GM12891 (cell line): ENCODE results near the gene XPO4.

Source experiments
- DNase-seq: peaks from one replicate; pipeline ENCODE4 v3.0.0; 2011; ENCODE audit warnings: low spot score; ENCODE audit not compliant: insufficient read length
- FAIRE-seq: peaks from 2 replicates; lab custom pipeline; 2011; peaks lifted over from hg19 to GRCh38; lab: Jason Lieb, UNC
- PAX5 ChIP-seq: IDR thresholded peaks from 2 replicates; pipeline ENCODE4 v1.6.1; 2011; ENCODE audit warnings: low read length, moderate library complexity, mild to moderate bottlenecking; ENCODE audit not compliant: insufficient read depth, severe bottlenecking
- POLR2A ChIP-seq: IDR thresholded peaks from 2 replicates; pipeline ENCODE4 v1.6.1; 2011; ENCODE audit warnings: low read depth, low read length, control low read depth
- POLR2AphosphoS5 ChIP-seq: IDR thresholded peaks from 2 replicates; pipeline ENCODE4 v1.6.1; 2011; ENCODE audit warnings: low read depth, low read length, control low read depth
- POU2F2 ChIP-seq: IDR thresholded peaks from 2 replicates; pipeline ENCODE4 v1.6.1; 2011; ENCODE audit warnings: low read depth, mild to moderate bottlenecking, control low read depth, low read length, moderate library complexity
- SPI1 ChIP-seq: IDR thresholded peaks from 2 replicates; pipeline ENCODE4 v1.6.1; 2011; ENCODE audit warnings: low read depth, low read length, control low read depth
- TAF1 ChIP-seq: IDR thresholded peaks from 2 replicates; pipeline ENCODE4 v1.6.1; 2011; ENCODE audit warnings: low read depth, low read length, control low read depth

XPO4 gene

DNA sequence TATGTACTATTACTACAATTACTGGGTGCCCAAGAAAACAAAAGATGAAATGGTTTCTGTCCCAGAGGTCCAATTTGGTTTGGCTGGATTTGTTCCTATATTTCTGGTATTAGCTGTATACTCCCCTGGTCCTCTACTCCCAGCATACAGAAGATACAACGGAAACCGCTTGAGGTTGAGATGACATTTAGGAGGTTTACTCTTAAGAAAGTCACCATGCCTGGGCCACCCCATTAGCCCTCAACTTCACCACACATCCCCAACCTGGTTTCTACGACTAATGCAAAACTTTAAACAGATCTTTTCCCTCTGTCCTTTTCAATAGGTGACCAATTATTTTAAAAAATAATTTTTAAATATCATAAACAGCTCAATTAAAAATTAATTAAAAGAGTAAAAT, 82.8 kb downstream of the XPO4 start:
- no peak for DNase-seq
- FAIRE-seq, result no peak
- no peak for TF ChIP-seq POU2F2
- TF ChIP-seq POLR2AphosphoS5, result no peak

DNA sequence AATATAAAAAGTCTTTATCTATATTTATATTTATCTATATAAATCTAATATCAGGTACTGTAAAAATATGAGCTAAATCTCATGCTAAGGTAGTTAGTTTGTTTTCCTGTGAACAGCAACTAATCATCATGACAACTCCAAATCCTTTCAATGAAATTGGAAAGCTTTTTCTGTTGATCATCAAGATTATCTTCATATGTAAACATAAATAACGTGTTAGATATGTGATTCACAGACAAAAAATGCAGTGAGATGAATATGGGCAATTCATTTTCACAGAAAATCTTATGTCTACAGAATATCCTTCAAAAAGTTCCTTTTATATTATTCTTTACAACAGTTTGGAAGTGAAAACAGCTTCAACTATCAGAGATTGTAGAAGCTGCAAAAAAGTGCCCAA, 87.1 kb downstream of the XPO4 start:
- FAIRE-seq, result no peak
- no peak for DNase-seq
- TF ChIP-seq SPI1, result no peak
- TF ChIP-seq PAX5, result no peak
- no peak for TF ChIP-seq POLR2AphosphoS5
- TF ChIP-seq POU2F2, result no peak
- no peak for TF ChIP-seq POLR2A

DNA sequence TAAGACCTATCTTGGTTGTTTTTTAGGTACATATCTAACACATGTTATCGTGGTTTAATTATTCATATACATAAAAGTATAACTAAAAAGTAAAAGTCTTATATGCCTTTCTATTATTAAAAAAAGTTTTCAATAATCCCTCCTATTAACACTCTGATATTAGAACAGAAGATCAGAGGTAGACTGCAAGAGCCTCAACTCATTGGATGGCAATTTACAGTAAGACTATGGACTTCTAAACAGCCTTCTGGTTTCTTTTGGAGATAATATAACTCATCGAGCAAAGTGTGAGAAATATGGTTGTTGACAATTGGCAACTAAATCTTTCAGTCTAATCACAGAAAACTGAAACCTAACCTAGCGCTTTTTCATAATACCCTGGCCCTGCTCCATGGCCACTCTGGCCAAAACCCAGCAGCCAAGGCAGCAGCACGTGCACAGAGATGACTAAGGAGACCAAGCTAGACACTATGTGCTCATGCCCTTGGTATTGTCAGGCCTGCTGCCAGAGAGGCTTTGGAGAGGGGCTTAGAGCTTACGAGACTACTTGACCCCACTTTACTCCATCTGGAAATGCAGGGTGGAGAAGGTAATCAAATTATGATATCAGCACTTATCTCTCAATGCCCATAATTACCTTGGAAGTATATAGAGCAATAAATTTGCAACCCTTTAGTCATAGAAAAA, 88.2 kb downstream of the XPO4 start:
- peak; percentile 58 for FAIRE-seq
- no peak for DNase-seq
- TF ChIP-seq POLR2A (no peak), TAF1 (no peak)

DNA sequence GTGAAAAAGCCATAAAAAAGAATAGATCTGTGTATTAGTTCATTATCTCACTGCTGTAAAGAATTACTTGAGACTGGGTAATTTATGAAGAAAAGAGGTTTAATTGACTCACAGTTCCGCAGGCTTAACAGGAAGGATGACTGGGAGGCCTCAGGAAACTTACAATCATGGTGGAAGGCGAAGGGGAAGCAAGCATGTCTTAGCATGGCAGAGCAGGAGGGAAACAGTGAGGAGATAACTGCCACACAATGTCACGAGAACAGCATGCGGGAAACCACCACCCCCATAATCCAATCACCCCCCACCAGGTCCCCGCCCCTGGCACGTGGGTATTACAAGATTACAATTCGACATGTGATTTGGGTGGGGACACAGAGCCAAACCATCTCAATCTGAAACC, 89.7 kb downstream of the XPO4 start:
- no peak for TF ChIP-seq SPI1
- no peak for TF ChIP-seq PAX5
- no peak for TF ChIP-seq TAF1
- no peak for TF ChIP-seq POLR2AphosphoS5
- no peak for TF ChIP-seq POU2F2
- DNase-seq, result no peak
- FAIRE-seq, result no peak

DNA sequence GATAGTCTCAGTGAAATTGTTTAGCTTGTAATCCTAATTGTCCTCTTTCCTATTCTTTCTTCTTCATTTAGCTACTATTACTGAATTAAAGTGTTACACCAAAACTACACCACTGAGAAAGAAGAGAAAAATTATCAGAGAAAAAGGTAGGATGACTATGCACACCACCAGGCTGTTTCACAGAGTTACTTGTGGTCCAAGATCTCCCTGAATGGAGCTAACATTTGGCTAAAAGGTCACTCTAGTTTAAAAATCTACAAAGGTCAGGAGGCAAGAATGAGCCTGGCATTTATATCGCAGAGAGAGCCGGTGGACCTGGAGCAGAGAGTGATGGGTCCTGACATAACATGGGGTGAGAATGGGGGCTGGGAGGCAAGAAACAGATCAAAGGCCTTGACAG, 91.7 kb downstream of the XPO4 start:
- DNase-seq (no peak), FAIRE-seq (no peak)
- TF ChIP-seq POLR2AphosphoS5, result no peak
- no peak for TF ChIP-seq PAX5
- TF ChIP-seq SPI1, result no peak
- TF ChIP-seq POLR2A, result no peak
- no peak for TF ChIP-seq TAF1
- no peak for TF ChIP-seq POU2F2

DNA sequence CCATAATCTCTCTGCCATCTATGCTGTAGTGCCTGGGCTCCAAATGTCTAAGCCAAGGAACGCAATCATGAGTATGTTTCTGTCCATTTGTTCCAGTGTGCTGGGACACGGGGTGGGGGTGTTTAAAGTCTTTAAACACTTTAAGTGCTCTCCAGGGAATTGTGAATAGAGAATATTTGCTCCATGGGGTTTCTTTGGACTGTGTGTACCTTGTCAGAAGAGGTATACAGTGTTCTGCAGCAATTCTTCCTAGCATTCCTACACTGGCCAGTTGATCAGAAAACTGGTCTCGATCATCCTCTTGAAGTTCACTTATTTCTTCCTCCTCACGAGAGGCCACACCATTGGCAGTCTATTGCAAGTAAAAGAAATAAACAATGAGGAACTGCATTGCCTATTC, 93.7 kb downstream of the XPO4 start:
- FAIRE-seq, result no peak
- TF ChIP-seq PAX5 (no peak), POLR2A (no peak), POU2F2 (no peak), SPI1 (no peak), POLR2AphosphoS5 (no peak), TAF1 (no peak)
- DNase-seq, result no peak

DNA sequence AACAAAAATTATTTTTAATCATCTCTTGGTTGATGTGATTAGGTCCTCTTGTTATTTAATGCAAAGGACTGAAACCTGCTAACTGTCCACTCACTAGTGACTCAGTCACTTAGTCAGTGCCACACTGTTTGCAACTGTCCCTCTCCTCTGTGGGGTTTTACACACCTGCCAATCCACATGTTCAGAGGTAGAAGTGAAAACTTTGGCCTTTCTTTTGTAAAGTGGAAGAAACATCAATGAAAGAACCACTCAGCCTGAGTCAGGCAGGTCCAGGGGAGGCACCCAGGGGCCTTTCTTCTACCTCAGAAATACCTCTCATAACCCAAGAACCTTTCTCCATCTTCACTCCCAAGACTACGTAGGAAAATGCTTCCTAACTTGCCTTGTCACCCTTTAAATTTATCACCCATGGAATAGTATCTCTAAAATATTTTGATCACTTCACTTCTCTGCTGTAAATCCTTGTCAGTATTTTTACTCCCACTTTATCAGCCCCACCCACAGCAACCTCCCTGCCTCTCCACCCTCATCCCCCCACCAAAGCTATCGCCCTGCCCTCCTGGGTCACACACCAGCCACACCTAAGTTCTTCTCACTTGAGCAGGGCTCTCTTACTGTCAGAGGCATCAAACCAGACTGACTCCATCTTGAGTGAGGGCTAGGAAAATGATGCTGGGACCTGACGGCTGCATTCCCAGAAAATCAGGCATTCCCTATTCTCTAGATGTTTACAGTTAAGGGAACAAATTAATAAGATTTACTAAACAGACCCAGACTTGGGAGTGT, 99.2 kb downstream of the XPO4 start:
- DNase-seq, result no peak
- TF ChIP-seq TAF1, result no peak
- no peak for TF ChIP-seq PAX5
- TF ChIP-seq POLR2A, result no peak
- no peak for TF ChIP-seq POLR2AphosphoS5
- TF ChIP-seq SPI1, result no peak
- TF ChIP-seq POU2F2, result no peak

DNA sequence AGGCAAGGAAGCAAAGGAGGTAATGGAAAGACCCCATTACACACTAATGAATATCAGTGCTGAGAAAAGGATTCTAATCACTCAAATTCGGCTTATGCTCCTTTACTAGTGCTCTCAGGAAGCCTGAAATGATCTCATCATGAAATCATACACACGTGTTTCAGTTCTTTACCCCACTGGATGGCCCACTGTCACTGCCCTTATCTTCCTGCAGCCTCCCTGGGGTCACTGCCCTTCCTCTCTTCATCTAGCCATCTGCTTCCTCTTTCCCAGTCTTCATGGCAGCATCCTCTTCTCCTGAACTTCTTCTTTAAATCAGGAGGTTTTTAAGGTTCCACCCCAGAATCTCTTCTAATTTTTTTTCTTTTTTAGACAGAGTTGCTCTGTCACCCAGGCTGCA, 100.8 kb downstream of the XPO4 start:
- DNase-seq (no peak), FAIRE-seq (no peak)
- no peak for TF ChIP-seq PAX5
- no peak for TF ChIP-seq POU2F2
- TF ChIP-seq POLR2AphosphoS5, result no peak
- TF ChIP-seq POLR2A, result no peak
- TF ChIP-seq TAF1, result no peak
- TF ChIP-seq SPI1, result no peak

More for the DNA sequence above, 99.2 kb downstream of the XPO4 start:
- no peak for FAIRE-seq

DNA sequence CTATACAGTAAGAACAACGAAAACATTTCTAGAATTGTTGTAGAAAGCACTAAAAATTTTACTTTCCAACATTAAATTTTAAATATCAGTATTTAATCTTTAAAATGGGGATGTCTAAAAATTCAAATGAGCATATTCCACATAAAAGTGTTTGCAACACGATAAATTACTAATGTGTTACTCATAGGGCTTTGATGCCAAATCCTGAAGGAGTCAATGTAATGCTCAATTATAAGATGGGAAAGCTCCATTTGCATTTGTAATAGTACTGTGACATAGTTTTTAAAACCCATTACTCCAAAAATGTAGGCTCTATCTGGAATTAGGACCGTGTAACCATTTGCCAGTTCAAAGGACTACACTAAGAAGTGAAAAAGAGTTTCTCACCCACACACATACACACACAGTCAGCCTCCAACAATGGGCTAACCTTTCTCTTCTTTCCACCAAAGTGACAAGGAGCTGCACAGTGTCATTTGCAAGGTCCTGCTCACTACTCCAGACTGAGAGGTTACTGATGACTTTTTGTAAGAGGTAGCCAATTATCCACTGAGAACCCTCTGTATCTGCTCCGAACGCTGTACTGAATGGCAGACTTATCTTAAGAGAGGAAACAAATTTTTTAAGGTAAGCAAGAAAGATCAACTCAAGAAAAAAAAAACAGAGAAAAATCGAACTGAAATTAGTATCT, 102.7 kb downstream of the XPO4 start:
- no peak for FAIRE-seq
- no peak for DNase-seq
- TF ChIP-seq PAX5, result no peak
- no peak for TF ChIP-seq TAF1
- TF ChIP-seq SPI1, result no peak
- TF ChIP-seq POU2F2, result no peak
- TF ChIP-seq POLR2AphosphoS5, result no peak
- no peak for TF ChIP-seq POLR2A
